ENCODE measurements around the gene F13A1. TPM values are rescaled to one million over a fixed set of nuclear protein-coding genes. Genes with fewer than 3 reads are reported as not detected.

Gene F13A1
- total and polyA plus RNA-seq, 2 donors (not counting 3 experiments of a cell fraction or from before 2014, with no cell fraction given): not detected

- no peak overlapping the region for H2AFZ ChIP-seq (ENCODE audit: low read depth, low read length)
- CTCF ChIA-PET: no interaction called here
- dilution Hi-C loops (cut with MboI; ENCODE audit: extremely low pct_ligation_motif_present, low sequenced_read_pairs) (no loop called here), intact Hi-C loops (cut with micrococcal nuclease) (no loop called here)
- no peak for FAIRE-seq
- no peaks in the 10 kb centered on the region for H3K9me3 ChIP-seq (replicated peaks; ENCODE audit: control insufficient read depth, insufficient read depth, low read length)
- no peaks in the 10 kb centered on the region for H3K36me3 ChIP-seq (ENCODE audit: control insufficient read depth in 2 of 2, extremely low read depth in 1 of 2, insufficient read depth in 2 of 2, low read length in 2 of 2)
- DNase-seq (ENCODE audit: low read depth, low spot score): no peak
- H3K9me1 ChIP-seq (replicated peaks; ENCODE audit: control insufficient read depth, extremely low read depth, insufficient read depth, low read length): no peaks in the 10 kb centered on the region
- no peaks in the 10 kb centered on the region for H3K4me1 ChIP-seq (ENCODE audit: control insufficient read depth, extremely low read depth, insufficient read depth, low read length)
- H3K9ac ChIP-seq (replicated peaks; ENCODE audit: extremely low read depth, insufficient read depth, low read length): no peak overlapping the region
- BruUV-seq (replicated peaks): no TSS peak
- no peak overlapping the region for H3K4me3 ChIP-seq (replicated peaks in 1 of 3; ENCODE audit: insufficient read depth in 1 of 3, low read depth in 1 of 3, low read length in 3 of 3)
- H3K79me2 ChIP-seq (ENCODE audit: control insufficient read depth, insufficient read depth, low read length): no peaks in the 10 kb centered on the region
- no peak overlapping the region for H3K4me2 ChIP-seq (ENCODE audit: insufficient read depth, low read length)
- POLR2A ChIA-PET: no interaction called here
- TF ChIP-seq CTCF (IDR thresholded peaks at IDR 0.05; ENCODE audit: extremely low read depth in 1 of 2, insufficient read depth in 1 of 2, low read depth in 1 of 2, low read length in 2 of 2) (no peak), EZH2 (IDR thresholded peaks at IDR 0.05; ENCODE audit: borderline replicate concordance, low read depth, low read length, severe bottlenecking) (no peak), MYC (IDR thresholded peaks at IDR 0.05; ENCODE audit: low read depth, low read length) (no peak), POLR2A (IDR thresholded peaks at IDR 0.05; ENCODE audit: low read depth, low read length) (no peak)
- H4K20me1 ChIP-seq (replicated peaks; ENCODE audit: control insufficient read depth, extremely low read depth, insufficient read depth, low read length): no peaks in the 10 kb centered on the region
- no peak overlapping the region for H3K27ac ChIP-seq (ENCODE audit: insufficient read depth, low read depth, low read length)
- no peaks in the 10 kb centered on the region for H3K27me3 ChIP-seq (ENCODE audit: control insufficient read depth in 2 of 2, insufficient read depth in 2 of 2, low read length in 2 of 2)
These were observed 9.9 kb upstream of the F13A1 start for GRCh38 chr6:6330407-6330806.

GRCh38 chr6:6328451-6328850 lies 8.0 kb upstream of the F13A1 start:
- BruUV-seq (replicated peaks): no TSS peak
- POLR2A ChIA-PET: no interaction called here

More at GRCh38 chr6:6328451-6328850, 8.0 kb upstream of the F13A1 start:
- Histone ChIP-seq H3K4me1 (ENCODE audit: control insufficient read depth, extremely low read depth, insufficient read depth, low read length) (no peaks in the 10 kb centered on the region), H3K79me2 (ENCODE audit: control insufficient read depth, insufficient read depth, low read length) (no peaks in the 10 kb centered on the region), H3K4me2 (ENCODE audit: insufficient read depth, low read length) (no peak overlapping the region), H3K27me3 (ENCODE audit: control insufficient read depth in 2 of 2, insufficient read depth in 2 of 2, low read length in 2 of 2) (no peaks in the 10 kb centered on the region), H2AFZ (ENCODE audit: low read depth, low read length) (no peak overlapping the region), H3K9ac (replicated peaks; ENCODE audit: extremely low read depth, insufficient read depth, low read length) (no peak overlapping the region), H3K9me3 (replicated peaks; ENCODE audit: control insufficient read depth, insufficient read depth, low read length) (no peaks in the 10 kb centered on the region), H3K36me3 (ENCODE audit: control insufficient read depth in 2 of 2, extremely low read depth in 1 of 2, insufficient read depth in 2 of 2, low read length in 2 of 2) (no peaks in the 10 kb centered on the region), H3K27ac (ENCODE audit: insufficient read depth, low read depth, low read length) (no peak overlapping the region), H4K20me1 (replicated peaks; ENCODE audit: control insufficient read depth, extremely low read depth, insufficient read depth, low read length) (no peaks in the 10 kb centered on the region), H3K4me3 (replicated peaks in 1 of 3; ENCODE audit: insufficient read depth in 1 of 3, low read depth in 1 of 3, low read length in 3 of 3) (no peak overlapping the region), H3K9me1 (replicated peaks; ENCODE audit: control insufficient read depth, extremely low read depth, insufficient read depth, low read length) (no peaks in the 10 kb centered on the region)
- FAIRE-seq (no peak), DNase-seq (ENCODE audit: low read depth, low spot score) (no peak)
- intact Hi-C loops (cut with micrococcal nuclease) (no loop called here), dilution Hi-C loops (cut with MboI; ENCODE audit: extremely low pct_ligation_motif_present, low sequenced_read_pairs) (no loop called here)
- TF ChIP-seq EZH2 (IDR thresholded peaks at IDR 0.05; ENCODE audit: borderline replicate concordance, low read depth, low read length, severe bottlenecking) (no peak), POLR2AphosphoS5 (IDR thresholded peaks at IDR 0.05; ENCODE audit: insufficient read depth, low read depth, low read length) (no peak), POLR2A (IDR thresholded peaks at IDR 0.05; ENCODE audit: low read depth, low read length) (no peak), CTCF (IDR thresholded peaks at IDR 0.05; ENCODE audit: extremely low read depth in 1 of 2, insufficient read depth in 1 of 2, low read depth in 1 of 2, low read length in 2 of 2) (no peak), MYC (IDR thresholded peaks at IDR 0.05; ENCODE audit: low read depth, low read length) (no peak), MAX (IDR thresholded peaks at IDR 0.05; ENCODE audit: insufficient read depth, insufficient read length) (no peak), FOS (IDR thresholded peaks at IDR 0.05; ENCODE audit: borderline replicate concordance, insufficient read depth, low read length) (no peak), GATA2 (IDR thresholded peaks at IDR 0.05; ENCODE audit: insufficient read depth, insufficient read length, low read depth, low read length) (no peak), JUN (IDR thresholded peaks at IDR 0.05; ENCODE audit: borderline replicate concordance, insufficient read depth, insufficient read length, low read depth) (no peak)
- CTCF ChIA-PET: no interaction called here
